HEK293T (cell line): ENCODE data around the gene HIVEP2.

ENCODE experiments used
- CTCF ChIA-PET: fragments of 350-600 bp; formaldehyde crosslinking; extraction: SDS; loops from one replicate; lab custom pipeline; 2021; ENCODE audit warnings: antibody characterized with exemption, inconsistent platforms; lab: Yijun Ruan, JAX
- POLR2A ChIA-PET: fragments of 350-600 bp; formaldehyde crosslinking; extraction: SDS; loops from one replicate; lab custom pipeline; 2020; ENCODE audit warnings: antibody characterized with exemption, inconsistent platforms; lab: Yijun Ruan, JAX
- DNase-seq: peaks from one replicate; pipeline ENCODE4 v3.0.0; 2012; ENCODE audit warnings: mixed read lengths; ENCODE audit errors: extremely low spot score
- ARNT ChIP-seq: fragments of 450-650 bp; IDR thresholded peaks from 2 replicates; pipeline ENCODE4 v1.6.1; 2017; ENCODE audit warnings: mild to moderate bottlenecking
- BHLHE40 ChIP-seq: fragments of 450-650 bp; IDR thresholded peaks from 2 replicates; pipeline ENCODE4 v1.6.1; 2016; ENCODE audit warnings: mild to moderate bottlenecking, moderate library complexity, borderline replicate concordance
- CTBP1 ChIP-seq: fragments of 450-650 bp; IDR thresholded peaks from 2 replicates; pipeline ENCODE4 v1.6.1; 2016; ENCODE audit warnings: borderline replicate concordance
- ELF4 ChIP-seq: fragments of 450-650 bp; IDR thresholded peaks from 2 replicates; pipeline ENCODE4 v1.6.1; 2017; ENCODE audit warnings: antibody characterized with exemption
- FOXA1 ChIP-seq: fragments of 450-650 bp; IDR thresholded peaks from 2 replicates; pipeline ENCODE4 v1.6.1; 2016; ENCODE audit warnings: mild to moderate bottlenecking
- FOXK2 ChIP-seq: fragments of 450-650 bp; IDR thresholded peaks from 2 replicates; pipeline ENCODE4 v1.6.1; 2016; ENCODE audit warnings: mild to moderate bottlenecking
- FOXM1 ChIP-seq: fragments of 450-650 bp; IDR thresholded peaks from 2 replicates; pipeline ENCODE4 v1.6.1; 2017; ENCODE audit warnings: mild to moderate bottlenecking, borderline replicate concordance
- HDGF ChIP-seq: fragments of 450-650 bp; IDR thresholded peaks from 2 replicates; pipeline ENCODE4 v1.6.1; 2017; ENCODE audit warnings: antibody characterized with exemption, borderline replicate concordance
- L3MBTL2 ChIP-seq: fragments of 450-650 bp; conservative IDR thresholded peaks from 2 replicates; pipeline ENCODE4 v1.6.1; 2016; ENCODE audit warnings: mild to moderate bottlenecking
- LEF1 ChIP-seq: fragments of 450-650 bp; IDR thresholded peaks from 2 replicates; pipeline ENCODE4 v1.6.1; 2017; ENCODE audit warnings: mild to moderate bottlenecking, borderline replicate concordance
- NFRKB ChIP-seq: fragments of 450-650 bp; IDR thresholded peaks from 2 replicates; pipeline ENCODE4 v1.6.1; 2016; ENCODE audit warnings: mild to moderate bottlenecking, moderate library complexity
- SP1 ChIP-seq: fragments of 450-650 bp; IDR thresholded peaks from 2 replicates; pipeline ENCODE4 v1.6.1; 2017
- SUZ12 ChIP-seq: fragments of 450-650 bp; IDR thresholded peaks from 2 replicates; pipeline ENCODE4 v1.6.1; 2016; ENCODE audit warnings: mild to moderate bottlenecking
- TARDBP ChIP-seq: fragments of 450-650 bp; IDR thresholded peaks from 2 replicates; pipeline ENCODE4 v1.6.1; 2016
- ZNF384 ChIP-seq: fragments of 450-650 bp; IDR thresholded peaks from 2 replicates; pipeline ENCODE4 v1.6.1; 2016
- TF ChIP-seq, protein P1 (sequence below): fragments of 450-650 bp; IDR thresholded peaks from 2 replicates; pipeline ENCODE4 v1.6.1; 2016

The HIVEP2 gene

DNA sequence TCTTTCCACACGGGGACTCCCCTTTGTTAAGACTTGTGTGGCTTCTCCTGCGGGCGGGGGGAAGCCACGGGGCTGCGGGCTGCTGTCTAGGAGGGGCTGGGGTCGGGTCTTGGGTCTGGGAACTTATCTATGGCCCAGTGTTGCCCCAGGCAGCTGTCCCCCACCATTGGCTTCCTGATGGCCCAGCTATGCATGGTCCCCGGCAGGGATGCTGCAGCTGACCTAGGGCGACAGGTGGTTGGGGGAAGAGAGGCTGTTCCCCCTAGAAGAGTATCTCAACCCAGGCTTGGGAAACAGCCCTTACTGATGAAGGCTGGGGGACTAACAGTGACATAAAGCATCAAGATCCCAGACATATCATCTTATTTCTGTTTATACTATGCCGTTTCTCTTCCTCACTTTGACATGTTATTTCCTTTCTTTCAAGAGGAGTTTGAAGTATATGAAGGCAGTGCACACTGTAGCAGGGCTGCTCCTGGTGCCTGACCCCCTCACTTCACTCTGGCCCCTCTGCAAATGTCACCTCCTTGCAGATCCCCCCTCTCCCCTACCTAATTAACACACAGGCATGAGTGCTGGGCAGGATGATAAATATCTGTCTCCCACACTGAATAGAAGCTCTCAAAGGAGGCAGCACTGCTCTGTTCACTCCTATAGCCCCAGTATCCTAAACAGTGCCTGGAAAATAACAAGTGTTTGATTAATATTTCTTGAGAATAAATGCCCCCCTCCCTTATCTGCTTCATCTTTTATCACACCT is 87.0 kb downstream of the HIVEP2 start:
- TF ChIP-seq FOXK2 (no peak), FOXA1 (no peak), LEF1 (no peak), ZNF384 (no peak), BHLHE40 (no peak), CTBP1 (no peak), NFRKB (no peak), SUZ12 (no peak), ARNT (no peak), TARDBP (no peak), L3MBTL2 (no peak), SP1 (no peak), FOXM1 (no peak), ELF4 (no peak)
- no peak for DNase-seq
- ChIA-PET POLR2A (no interaction called here), CTCF (no interaction called here)

DNA sequence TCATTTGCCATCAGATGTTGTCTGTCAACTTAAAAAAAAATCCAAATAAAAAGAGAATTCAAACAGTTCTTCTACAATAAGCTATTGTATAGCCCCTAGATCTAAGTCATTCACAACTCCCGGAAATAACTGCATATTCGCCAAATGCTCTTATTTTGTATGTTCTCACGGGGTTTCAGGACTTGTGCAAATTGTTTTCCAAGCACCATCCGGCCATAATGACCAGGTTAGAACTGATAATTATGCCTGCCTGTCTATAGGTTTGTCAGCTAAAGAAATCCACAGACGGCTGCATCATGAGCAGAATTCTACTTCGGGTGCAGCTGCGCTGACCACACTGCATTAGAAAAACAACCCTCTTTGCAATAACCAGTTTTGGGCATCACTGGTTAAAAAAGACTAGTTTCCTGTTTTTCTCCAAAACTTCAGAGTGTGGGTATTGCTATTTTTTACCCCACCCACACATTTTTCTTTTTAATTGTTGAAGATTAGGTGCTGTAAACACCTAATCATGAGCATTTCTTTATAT is 87.7 kb downstream of the HIVEP2 start:
- POLR2A ChIA-PET: no interaction called here
- DNase-seq: no peak
- CTCF ChIA-PET: no interaction called here
- no peak for TF ChIP-seq NFRKB
- TF ChIP-seq SP1: no peak
- no peak for TF ChIP-seq FOXK2
- no peak for TF ChIP-seq FOXA1
- no peak for TF ChIP-seq CTBP1

DNA sequence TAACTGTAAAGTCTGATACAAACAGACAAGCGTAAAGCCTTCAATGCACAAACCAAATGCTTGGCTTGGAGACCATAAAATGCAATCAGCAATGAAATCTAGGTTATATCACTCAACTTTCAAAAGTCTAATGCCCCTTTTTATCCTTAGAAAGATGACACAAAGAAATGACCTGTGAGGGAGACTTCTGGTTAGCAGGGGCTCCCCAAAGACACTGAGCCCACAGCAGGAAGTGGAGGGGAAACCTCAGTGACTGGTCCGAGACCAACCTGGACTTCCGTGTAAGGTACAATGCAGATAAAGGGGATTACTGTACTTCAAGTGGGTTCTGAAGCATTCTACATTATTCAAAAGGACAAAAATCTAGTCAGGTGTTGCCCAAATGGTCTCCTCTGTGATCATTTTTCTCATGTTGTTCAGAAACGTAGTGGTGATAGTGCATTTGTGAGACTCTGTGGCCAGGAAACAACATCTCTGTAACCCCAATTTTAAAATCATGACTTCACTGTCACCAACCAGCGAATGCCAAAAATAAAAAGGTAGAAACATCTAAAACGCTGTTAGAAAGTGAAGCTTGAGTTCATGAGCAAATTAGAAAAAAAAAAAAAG is 88.2 kb downstream of the HIVEP2 start:
- TF ChIP-seq NFRKB (no peak), SP1 (no peak), CTBP1 (no peak), BHLHE40 (no peak), ELF4 (no peak), ZNF384 (no peak), TARDBP (no peak)
- TF ChIP-seq, protein P1, sequence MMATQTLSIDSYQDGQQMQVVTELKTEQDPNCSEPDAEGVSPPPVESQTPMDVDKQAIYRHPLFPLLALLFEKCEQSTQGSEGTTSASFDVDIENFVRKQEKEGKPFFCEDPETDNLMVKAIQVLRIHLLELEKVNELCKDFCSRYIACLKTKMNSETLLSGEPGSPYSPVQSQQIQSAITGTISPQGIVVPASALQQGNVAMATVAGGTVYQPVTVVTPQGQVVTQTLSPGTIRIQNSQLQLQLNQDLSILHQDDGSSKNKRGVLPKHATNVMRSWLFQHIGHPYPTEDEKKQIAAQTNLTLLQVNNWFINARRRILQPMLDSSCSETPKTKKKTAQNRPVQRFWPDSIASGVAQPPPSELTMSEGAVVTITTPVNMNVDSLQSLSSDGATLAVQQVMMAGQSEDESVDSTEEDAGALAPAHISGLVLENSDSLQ: no peak
- DNase-seq: no peak
- POLR2A ChIA-PET: no interaction called here
- CTCF ChIA-PET: no interaction called here

DNA sequence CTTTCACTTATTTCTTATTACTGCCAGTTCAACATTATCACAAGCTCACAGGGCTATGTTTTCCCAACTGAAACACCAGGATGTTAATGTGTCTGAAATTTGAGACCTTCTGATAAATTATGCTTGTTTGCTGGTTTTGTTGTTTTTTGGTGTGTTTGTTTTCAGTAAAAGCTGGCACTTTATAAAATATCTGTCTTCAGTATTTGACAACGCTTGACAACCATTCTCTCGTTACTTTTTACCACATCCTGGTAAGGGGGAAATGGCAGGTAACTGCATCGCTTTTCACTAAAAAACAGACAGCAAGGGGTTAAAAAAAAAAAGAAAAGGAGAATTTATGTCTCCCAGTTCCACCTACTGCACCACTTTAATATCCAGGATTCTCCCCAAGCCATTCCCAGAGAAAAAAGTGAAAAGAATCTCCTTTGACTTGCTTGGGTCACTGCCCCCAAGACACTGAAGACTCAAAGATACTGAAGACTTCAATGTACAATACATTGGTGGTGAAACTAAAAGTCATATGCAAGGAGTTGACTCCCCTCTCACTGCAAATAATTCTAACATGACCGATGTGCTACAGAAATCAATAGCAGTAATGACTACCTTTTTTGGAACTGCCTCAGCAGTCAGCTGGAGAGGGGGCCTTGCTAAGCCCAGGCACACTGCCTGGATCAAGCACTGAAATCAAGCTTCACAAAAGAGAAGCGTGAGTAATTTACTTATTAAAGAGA is 88.9 kb downstream of the HIVEP2 start:
- ChIA-PET CTCF (no interaction called here), POLR2A (no interaction called here)
- TF ChIP-seq ZNF384 (peak; percentile 46; the same call in 1 of the 2 replicates), FOXA1 (no peak)
- no peak for DNase-seq

DNA sequence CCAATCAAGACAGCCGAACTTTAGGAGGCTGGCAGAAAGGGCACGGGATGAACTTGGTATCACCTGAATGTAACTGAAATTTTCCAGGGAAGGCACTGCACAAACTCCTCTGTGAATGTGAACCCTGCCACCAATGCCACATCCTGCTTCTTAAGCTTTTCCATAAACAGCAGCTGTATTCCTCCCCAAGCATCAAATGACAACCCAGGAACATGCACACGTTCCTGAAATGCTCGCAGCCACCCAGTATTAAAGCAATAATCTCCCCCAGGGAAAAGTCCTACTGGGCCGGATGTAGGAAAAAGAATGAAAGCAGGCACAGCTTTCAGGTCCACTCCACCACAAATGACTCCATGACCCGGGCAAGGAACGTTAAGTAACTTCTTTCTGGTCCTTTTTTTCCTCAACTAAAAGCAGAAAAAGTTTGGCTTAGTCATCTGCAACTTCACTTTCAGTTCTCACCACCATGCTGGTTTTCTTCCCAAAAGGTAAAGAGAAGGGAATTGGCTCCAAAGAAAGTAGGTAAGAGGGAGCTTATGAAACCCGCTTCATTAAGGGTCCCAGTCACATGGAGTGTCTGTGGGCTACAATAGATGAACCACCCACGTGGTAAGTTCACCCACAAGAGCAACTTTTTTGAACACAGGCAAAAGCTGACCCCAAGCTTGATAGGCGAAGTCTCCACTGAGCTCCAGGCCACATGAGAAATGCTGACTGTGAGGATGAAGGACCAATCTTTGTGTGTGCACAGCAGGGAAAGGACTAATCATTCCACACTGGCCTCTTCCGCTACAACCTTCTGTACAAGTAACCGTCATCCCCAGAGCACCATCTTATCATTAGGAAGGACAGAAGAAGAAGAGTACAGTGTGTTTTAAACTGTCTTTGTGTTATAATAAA is 90.1 kb downstream of the HIVEP2 start:
- no peak for DNase-seq
- POLR2A ChIA-PET: no interaction called here
- CTCF ChIA-PET: no interaction called here
- TF ChIP-seq CTBP1 (no peak), HDGF (no peak), BHLHE40 (no peak)

DNA sequence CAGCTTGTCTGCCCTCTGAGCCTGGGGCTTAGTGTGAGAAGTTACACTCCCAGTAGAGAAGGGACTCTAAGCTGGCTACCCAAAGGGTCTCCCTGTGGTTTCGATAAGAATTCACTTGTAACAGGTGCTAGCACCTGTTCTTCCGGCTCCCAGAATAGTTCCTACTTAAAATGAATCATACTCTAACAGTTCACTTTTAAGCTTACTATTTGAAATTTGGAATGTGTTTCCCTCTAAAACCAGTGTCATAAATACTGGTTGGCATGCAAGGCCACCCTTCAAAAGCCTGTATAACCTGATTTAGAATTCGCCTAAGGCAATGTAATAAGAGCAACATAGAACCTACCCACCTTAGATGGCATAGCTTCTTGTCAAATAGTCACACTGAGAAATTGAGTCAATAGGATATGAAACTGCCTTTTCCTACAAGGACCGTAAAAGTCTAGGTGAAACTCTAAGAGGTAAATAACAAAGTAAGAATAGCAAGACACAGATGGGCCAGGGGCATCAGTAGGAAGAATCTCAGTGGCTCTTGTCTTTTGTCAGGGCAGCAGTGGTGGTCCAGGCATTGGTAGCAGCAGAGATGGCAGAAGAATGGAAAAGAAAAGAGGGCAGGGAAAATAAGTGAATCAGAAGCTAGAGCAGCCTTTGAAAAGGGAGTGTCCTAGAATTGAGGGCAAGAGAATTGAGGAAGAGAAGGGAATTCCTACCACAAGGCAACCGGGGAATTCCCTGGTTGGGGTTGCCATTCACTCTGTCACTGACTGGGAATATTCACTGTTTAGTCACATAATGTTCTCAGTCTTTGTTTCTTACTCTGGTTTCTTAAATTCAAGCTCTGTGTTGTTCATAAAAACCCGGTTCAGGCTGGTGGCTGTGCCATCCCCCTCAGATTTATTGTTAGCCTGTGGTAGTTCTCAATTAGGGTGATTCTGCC is 91.5 kb downstream of the HIVEP2 start:
- DNase-seq: no peak
- POLR2A ChIA-PET: no interaction called here

More for the DNA sequence above, 91.5 kb downstream of the HIVEP2 start:
- TF ChIP-seq ARNT (no peak), SUZ12 (no peak), NFRKB (no peak), FOXA1 (no peak), ELF4 (no peak), L3MBTL2 (no peak), CTBP1 (no peak), ZNF384 (no peak), LEF1 (no peak), BHLHE40 (no peak), SP1 (no peak), HDGF (no peak), FOXK2 (no peak)
- TF ChIP-seq, protein P1: no peak
- CTCF ChIA-PET: interaction anchor here (0.6 kb wide), 1 partner anchor 29 kb away, joined by 3 read pairs; no protein-coding TSS in a partner anchor
